Activated CD8-positive, alpha-beta memory T cell treated with anti-CD3 and anti-CD28 coated beads, Interleukin-2, amount 10 ng/mL, durations not matched to agents 7 days and 5 days (primary cell): ENCODE measurements around the gene VPS4A. TPM values are rescaled to one million over a fixed set of nuclear protein-coding genes. Genes with fewer than 3 reads are reported as not detected.
A peak's percentile ranks its signal among the peaks of the same experiment; 100 is the strongest.

Source experiments
- ATAC-seq: fragments of 150-1000 bp; cut with Tn5 transposase; one replicate; pipeline ENCODE4 v1.10.0; 2021; ENCODE audit warnings: moderate library complexity
- CTCF ChIA-PET: fragments of 350-600 bp; sonication (Branson Sonifier 250); formaldehyde crosslinking; loops from one replicate; lab custom pipeline; 2021; ENCODE audit warnings: antibody characterized with exemption; lab: Charles Lee
- DNase-seq: peaks from one replicate; pipeline ENCODE4 v3.0.0-alpha.2; 2020
- H3K27ac Mint-ChIP-seq: one replicate; pipeline ENCODE4 v1.8.0; 2021; ENCODE audit warnings: mild to moderate bottlenecking, mixed read lengths
- H3K27me3 Mint-ChIP-seq: one replicate; pipeline ENCODE4 v1.8.0; 2021; ENCODE audit warnings: mixed read lengths
- H3K36me3 Mint-ChIP-seq: one replicate; pipeline ENCODE4 v1.8.0; 2021; ENCODE audit warnings: mild to moderate bottlenecking, mixed read lengths
- H3K4me1 Mint-ChIP-seq: one replicate; pipeline ENCODE4 v1.8.0; 2021; ENCODE audit warnings: mixed read lengths
- H3K4me3 Mint-ChIP-seq: one replicate; pipeline ENCODE4 v1.8.0; 2021; ENCODE audit warnings: mild to moderate bottlenecking, moderate library complexity, mixed read lengths
- H3K9me3 Mint-ChIP-seq: one replicate; pipeline ENCODE4 v1.8.0; 2022; ENCODE audit warnings: low read depth, mixed read lengths
- total RNA-seq, 2 experiments: library from RNA; stranded (reverse); gene quantifications; one replicate each; pipeline ENCODE4 v1.2.3, GENCODE V29; 2021

Gene VPS4A
- 10 to 100 TPM; 31.5 to 38.9 TPM for total RNA-seq

DNA sequence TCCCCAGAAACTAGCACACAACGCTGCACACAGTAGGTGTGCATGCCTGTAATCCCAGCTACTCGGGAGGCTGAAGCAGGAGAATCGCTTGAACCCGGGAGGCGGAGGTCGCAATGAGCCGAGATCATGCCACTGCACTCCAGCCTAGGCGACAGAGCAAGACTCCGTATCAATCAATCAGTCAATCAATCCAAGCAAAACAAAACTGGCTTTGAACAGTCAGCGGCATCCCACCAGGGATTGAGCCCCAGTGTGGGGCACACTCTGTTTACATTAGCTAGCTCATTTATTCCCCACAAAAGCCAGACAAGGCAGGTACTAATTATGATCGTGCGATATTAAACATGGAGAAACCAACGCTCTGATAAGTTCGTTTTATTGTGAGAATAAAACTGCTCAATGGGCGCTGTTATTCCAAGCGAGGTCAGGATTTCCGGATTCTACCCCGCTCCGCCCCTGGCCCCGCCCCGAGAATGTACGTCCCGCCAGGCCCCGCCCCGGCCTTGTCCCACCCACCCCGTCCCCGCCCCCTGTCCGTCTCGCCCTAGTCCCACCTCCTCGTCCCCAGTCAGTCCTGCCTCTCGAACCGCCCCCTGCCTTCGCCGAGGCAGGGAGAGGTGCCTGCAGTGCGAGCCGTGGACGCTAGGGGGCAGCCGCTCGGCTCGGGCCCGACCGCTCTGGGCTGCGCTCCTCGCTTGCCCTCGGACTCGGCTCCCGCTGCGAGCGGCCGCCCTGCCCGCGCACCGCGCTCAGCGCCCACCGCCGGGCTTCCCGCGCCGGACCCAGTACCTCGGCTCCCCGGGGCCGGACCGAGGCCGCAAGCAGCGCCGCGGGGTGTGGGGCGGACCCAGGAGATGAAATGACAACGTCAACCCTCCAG, at the start of gene VPS4A:
Gene VPS4A, plus strand, starts transcription at position 698 of the 880 bp plus-strand sequence. Its CDS starts 162 bp downstream, at position 860.
- Mint-ChIP-seq H3K9me3 (no peaks in the 10 kb centered on the region), H3K27me3 (no peaks in the 10 kb centered on the region), H3K4me3 (peak within 1 kb of the TSS; percentile 95), H3K36me3 (peaks cover 19% of the 10 kb centered on the region), H3K4me1 (peaks cover 22% of the 10 kb centered on the region), H3K27ac (peak within 1 kb of the TSS; percentile 92)
- CTCF ChIA-PET: interaction anchor here (1.0 to 3.6 kb wide), 6 partner anchors 10 to 178 kb away, joined by 3 to 17 read pairs (median 5); partner anchors contain the start of genes COG8 and PDF
- ATAC-seq (peak; percentile 95), DNase-seq (peak; percentile 97)

DNA sequence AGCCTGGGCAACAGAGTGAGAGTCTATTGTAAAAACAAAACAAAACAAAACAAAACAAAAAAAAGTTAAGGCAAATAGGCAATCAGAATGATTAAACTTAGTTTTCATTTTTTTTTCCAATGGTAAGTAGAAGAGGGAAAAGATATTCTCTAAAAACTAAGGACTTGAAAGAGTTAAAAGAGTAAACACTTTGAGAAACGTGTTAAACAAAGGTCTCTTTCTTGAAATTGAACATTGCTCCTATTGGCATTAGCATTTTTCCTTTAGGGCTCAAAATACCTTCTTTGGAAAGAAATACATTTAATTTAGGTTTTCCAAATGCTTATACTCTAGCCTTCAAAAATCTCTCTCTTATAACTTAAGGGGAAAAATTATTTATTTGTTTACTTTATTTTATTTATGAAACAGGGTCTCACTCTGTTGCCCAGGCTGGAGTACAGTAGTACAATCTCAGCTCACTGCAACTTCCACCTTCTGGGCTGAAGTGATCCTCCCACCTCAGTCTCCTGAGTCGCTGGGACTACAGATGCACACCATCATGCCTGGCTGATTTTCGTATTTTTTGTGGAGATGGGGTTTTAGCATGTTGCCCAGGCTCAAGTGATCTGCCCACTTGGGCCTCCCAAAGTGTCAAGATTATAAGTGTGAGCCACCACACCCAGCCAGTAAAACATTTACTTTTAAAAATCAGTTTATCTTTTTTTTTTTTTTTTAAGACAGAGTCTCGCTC, 44.7 kb upstream of the VPS4A start:
- H3K36me3 Mint-ChIP-seq: peaks cover 14% of the 10 kb centered on the region
- no peaks in the 10 kb centered on the region for H3K27me3 Mint-ChIP-seq
- no peak overlapping the region for H3K27ac Mint-ChIP-seq
- H3K9me3 Mint-ChIP-seq: no peaks in the 10 kb centered on the region
- DNase-seq: no peak
- no peak overlapping the region for H3K4me3 Mint-ChIP-seq
- CTCF ChIA-PET: interaction anchor here (1.0 kb wide), 1 partner anchor 10 kb away, joined by 3 read pairs; no protein-coding TSS in a partner anchor
- no peak for ATAC-seq
- H3K4me1 Mint-ChIP-seq: peaks cover 3% of the 10 kb centered on the region

DNA sequence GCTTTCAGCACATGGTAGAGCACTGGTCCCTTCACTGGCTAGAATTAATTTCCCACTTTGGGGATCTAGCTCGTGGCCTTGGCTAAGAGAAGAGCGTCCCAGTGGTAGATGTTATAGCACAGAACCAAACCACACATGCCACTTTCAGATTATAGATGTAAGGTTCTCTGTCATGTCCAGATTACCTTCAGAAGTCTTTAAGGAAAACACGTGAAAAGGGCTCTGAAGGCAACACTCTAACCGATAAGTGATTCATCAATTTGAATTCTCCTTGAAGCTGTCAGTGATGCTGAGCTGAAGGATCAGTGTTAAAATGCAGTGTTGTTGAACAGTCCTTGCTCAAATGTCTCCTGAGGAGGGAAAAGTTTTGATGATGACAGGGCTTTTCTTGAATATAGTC, 43.5 kb upstream of the VPS4A start:
- no peak overlapping the region for H3K4me3 Mint-ChIP-seq
- no peaks in the 10 kb centered on the region for H3K27me3 Mint-ChIP-seq
- DNase-seq (no peak), ATAC-seq (no peak)
- CTCF ChIA-PET: interaction anchor here (1.0 kb wide), 1 partner anchor 9 kb away, joined by 3 read pairs; no protein-coding TSS in a partner anchor
- H3K9me3 Mint-ChIP-seq: no peaks in the 10 kb centered on the region
- H3K36me3 Mint-ChIP-seq: peaks cover 14% of the 10 kb centered on the region
- peaks cover 3% of the 10 kb centered on the region for H3K4me1 Mint-ChIP-seq
- H3K27ac Mint-ChIP-seq: no peak overlapping the region

DNA sequence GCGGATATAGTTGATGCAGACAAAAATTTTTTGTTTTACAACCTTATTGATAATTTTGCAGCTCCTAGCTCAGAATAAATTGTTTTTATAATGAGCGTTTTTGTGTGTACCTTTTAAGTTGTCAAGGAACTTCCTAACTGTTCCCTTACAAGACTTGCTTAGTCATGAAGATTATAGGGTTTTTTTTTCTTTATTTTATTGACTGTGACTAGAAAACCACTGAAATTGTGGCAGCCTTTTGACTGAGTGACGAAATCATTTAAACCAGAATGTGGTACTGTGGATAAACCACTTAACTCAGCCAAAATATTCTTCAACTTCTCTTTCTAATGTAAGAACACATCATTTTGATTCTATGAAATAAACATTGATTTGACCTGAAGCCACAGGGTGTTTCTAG, 40.8 kb upstream of the VPS4A start:
- CTCF ChIA-PET: interaction anchor here (0.5 kb wide), 1 partner anchor 123 kb away, joined by 3 read pairs; no protein-coding TSS in a partner anchor
- ATAC-seq (no peak), DNase-seq (no peak)
- peaks cover 3% of the 10 kb centered on the region for H3K4me1 Mint-ChIP-seq
- H3K9me3 Mint-ChIP-seq: no peaks in the 10 kb centered on the region
- no peak overlapping the region for H3K4me3 Mint-ChIP-seq
- H3K27me3 Mint-ChIP-seq: no peaks in the 10 kb centered on the region
- peaks cover 7% of the 10 kb centered on the region for H3K36me3 Mint-ChIP-seq
- no peak overlapping the region for H3K27ac Mint-ChIP-seq

DNA sequence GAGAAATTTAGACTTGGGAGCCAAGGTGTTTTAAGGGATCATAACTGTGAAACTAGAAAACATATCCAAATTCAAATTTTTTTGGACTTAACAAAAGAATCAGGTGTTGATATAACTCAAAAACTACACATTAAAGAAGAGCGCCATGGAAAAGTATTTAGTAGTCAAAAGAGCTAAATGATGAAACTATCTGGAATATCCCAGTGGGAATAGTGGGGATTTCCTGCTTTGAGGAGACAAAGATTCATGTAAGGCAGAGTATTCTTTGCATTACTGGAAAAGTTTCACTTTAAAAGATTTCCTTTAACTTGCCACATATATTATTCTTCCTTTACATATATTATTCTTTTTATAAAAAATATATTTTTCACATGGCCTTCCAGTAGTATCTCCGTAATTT, 40.3 kb upstream of the VPS4A start:
- no peak for ATAC-seq
- no peaks in the 10 kb centered on the region for H3K27me3 Mint-ChIP-seq
- no peak for DNase-seq
- H3K9me3 Mint-ChIP-seq: no peaks in the 10 kb centered on the region
- no peak overlapping the region for H3K4me3 Mint-ChIP-seq
- H3K36me3 Mint-ChIP-seq: peaks cover 7% of the 10 kb centered on the region
- H3K4me1 Mint-ChIP-seq: peaks cover 3% of the 10 kb centered on the region
- CTCF ChIA-PET: interaction anchor here (1.3 kb wide), 1 partner anchor 11 kb away, joined by 3 read pairs; no protein-coding TSS in a partner anchor
- H3K27ac Mint-ChIP-seq: no peak overlapping the region

DNA sequence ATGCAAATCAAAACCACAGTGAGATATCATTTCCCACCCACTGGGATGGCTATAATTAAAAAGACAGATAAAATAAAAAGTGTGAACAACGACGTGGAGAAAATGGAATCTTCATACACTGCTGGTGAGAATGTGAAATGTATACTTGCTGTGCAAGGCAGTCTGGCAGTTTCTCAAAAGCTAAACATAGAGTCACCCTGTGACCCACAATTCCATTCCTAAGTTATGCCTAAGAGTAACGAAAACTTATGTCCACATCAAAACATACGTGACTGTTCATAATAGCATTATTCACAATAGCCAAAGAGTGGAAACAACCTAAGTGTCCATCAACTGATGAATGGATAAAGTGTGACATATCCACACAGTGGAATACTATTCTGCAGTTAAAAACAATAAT, 38.1 kb upstream of the VPS4A start:
- Mint-ChIP-seq H3K27me3 (no peaks in the 10 kb centered on the region), H3K4me3 (no peak overlapping the region), H3K4me1 (peaks cover 3% of the 10 kb centered on the region), H3K9me3 (no peaks in the 10 kb centered on the region), H3K27ac (no peak overlapping the region), H3K36me3 (peaks cover 7% of the 10 kb centered on the region)
- DNase-seq (no peak), ATAC-seq (no peak)
- CTCF ChIA-PET: no interaction called here

DNA sequence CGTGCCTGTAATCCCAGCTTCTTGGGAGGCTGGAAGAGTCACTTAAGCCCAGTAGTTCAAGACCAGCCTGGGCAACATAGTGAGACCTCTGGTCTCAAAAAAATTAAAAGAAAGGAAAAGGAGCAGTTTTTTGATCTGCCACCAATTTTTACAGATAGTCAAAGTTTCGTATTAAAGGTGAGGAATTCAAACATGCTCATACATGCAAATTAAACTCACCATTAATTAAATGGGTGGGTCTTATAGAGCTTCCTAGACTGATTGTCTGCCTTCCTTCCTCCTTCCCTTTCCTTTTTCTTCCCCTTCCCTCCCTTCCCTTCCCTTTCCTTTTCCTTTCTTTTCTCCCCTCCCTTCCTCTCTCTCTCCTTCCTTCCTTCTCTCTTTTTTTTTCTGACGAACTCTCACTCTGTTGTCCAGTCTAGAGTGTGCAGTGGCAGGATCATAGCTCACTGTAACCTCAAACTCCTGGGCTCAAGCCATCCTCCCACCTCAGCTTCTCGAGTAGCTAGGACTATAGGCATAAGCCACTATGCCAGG, 36.4 kb upstream of the VPS4A start:
- peaks cover 3% of the 10 kb centered on the region for H3K4me1 Mint-ChIP-seq
- ATAC-seq: no peak
- no peak for DNase-seq
- no peak overlapping the region for H3K27ac Mint-ChIP-seq
- CTCF ChIA-PET: interaction anchor here (0.6 kb wide), 1 partner anchor 120 kb away, joined by 3 read pairs; no protein-coding TSS in a partner anchor
- H3K9me3 Mint-ChIP-seq: no peaks in the 10 kb centered on the region
- no peaks in the 10 kb centered on the region for H3K27me3 Mint-ChIP-seq
- H3K36me3 Mint-ChIP-seq: peaks cover 7% of the 10 kb centered on the region
- H3K4me3 Mint-ChIP-seq: no peak overlapping the region

DNA sequence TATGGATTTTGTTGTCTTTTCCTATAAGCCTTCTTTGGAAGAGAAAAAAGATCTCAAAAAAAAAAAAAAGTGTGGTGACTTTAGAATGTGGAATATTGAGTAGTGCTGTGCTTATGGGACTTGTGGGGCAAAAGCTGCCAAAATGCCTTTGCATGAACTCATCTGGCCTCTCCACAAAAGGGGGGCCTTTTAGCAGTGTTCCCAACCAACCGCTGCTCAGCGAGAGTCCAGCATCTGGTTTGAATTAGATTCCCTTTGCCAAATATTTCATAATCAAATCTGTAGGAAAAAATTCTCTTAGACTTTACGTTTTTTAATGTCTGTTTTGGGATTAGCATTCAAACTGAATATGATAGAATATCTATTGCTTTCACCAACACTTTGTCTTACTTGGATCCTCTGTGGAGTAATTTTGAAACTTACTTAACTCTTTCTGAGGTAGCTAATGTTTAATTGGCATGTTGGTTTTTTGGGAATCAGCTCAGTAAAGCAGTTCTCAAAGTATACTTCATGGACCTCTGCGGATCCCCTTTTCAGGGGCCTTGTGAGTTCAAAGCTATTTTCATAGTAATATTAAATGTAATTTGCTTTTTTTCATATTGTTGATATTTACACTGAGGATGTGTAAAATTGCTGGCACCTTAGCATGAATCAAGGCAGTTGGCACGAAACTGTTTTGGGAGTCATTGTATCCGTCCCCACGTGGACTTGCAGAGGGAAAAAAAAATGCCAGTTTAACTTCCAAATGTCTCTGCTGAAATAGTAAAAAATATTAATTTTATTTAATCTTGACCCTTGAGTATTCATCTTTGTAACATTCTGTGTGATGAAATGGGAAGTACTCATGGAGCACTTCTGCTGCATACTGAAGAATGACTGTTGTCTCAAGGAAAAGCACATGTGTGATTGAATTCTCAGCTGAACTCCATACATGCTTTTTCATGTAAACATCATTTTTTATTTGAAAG, 34.7 kb upstream of the VPS4A start:
- no peaks in the 10 kb centered on the region for H3K9me3 Mint-ChIP-seq
- DNase-seq (no peak), ATAC-seq (no peak)
- H3K36me3 Mint-ChIP-seq: peaks cover 2% of the 10 kb centered on the region
- no peak overlapping the region for H3K27ac Mint-ChIP-seq
- no peak overlapping the region for H3K4me3 Mint-ChIP-seq
- H3K4me1 Mint-ChIP-seq: no peaks in the 10 kb centered on the region
- CTCF ChIA-PET: interaction anchor here (0.6 to 2.8 kb wide), 4 partner anchors 9 to 126 kb away, joined by 3 to 9 read pairs (median 4); no protein-coding TSS in a partner anchor
- no peaks in the 10 kb centered on the region for H3K27me3 Mint-ChIP-seq

DNA sequence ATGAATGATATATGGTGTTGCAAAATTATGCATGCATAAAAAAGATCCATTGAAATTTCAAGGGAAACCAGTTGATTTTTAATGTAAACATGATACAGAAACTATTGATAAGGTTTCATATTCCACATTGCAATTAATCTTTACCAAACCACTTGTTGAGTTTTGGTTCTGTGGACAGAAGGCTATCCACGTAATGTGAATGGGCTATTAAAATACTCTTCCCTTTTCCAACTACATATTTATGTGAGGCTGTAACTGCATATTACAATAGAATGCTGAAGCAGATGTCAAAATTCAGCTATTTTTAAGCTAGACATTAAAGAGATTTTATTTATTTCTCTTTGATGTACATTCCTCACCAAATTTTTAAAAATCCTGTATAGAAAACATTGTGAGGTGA, 33.7 kb upstream of the VPS4A start:
- H3K4me3 Mint-ChIP-seq: no peak overlapping the region
- no peaks in the 10 kb centered on the region for H3K4me1 Mint-ChIP-seq
- no peaks in the 10 kb centered on the region for H3K36me3 Mint-ChIP-seq
- no peaks in the 10 kb centered on the region for H3K27me3 Mint-ChIP-seq
- ATAC-seq (no peak), DNase-seq (no peak)
- H3K27ac Mint-ChIP-seq: no peak overlapping the region
- H3K9me3 Mint-ChIP-seq: no peaks in the 10 kb centered on the region
- CTCF ChIA-PET: interaction anchor here (0.6 to 2.8 kb wide), 3 partner anchors 8 to 126 kb away, joined by 3 to 9 read pairs (median 3); no protein-coding TSS in a partner anchor

DNA sequence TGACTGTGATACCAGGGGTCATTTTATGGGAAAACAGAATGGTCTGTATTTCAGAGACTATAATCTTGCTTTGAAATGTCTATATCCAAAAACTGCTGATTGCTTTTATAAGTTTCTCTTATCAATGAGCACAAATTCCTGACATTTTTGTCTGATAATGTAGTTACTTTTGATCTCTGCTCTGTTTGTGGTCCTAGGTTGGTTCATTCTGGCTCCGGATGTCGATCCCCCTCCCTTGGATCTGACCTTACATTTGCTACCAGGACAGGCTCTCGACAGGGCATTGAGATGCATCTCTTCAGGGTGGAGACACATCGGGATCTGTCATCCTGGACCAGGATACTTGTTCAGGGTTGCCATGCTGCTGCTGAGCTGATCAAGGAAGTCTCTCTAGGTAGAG, 27.3 kb upstream of the VPS4A start:
- no peak overlapping the region for H3K4me3 Mint-ChIP-seq
- CTCF ChIA-PET: interaction anchor here (8.0 kb wide), 1 partner anchor 135 kb away, joined by 93 read pairs; no protein-coding TSS in a partner anchor
- no peaks in the 10 kb centered on the region for H3K36me3 Mint-ChIP-seq
- no peak for DNase-seq
- no peak overlapping the region for H3K27ac Mint-ChIP-seq
- no peak for ATAC-seq
- H3K27me3 Mint-ChIP-seq: no peaks in the 10 kb centered on the region
- peaks cover 2% of the 10 kb centered on the region for H3K4me1 Mint-ChIP-seq
- H3K9me3 Mint-ChIP-seq: no peaks in the 10 kb centered on the region

DNA sequence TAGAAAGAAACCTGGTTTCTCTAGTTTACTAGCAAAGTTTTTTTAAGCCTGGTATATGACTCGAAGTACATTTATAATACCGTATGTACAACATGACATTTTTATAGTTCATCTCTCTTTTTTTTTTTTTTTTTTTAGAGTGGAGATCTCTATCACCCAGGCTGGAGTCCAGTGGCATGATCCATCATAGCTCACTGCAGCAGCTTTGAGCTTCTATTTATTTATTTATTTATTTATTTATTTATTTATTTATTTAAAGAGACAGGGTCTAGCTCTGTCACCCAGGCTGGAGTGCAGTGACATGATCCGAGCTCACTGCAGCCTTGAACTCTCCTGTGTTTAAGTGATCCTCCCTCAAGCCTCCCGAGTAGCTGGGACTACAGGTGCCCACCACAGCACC, 25.9 kb upstream of the VPS4A start:
- CTCF ChIA-PET: interaction anchor here (0.6 to 8.0 kb wide), 16 partner anchors 9 to 694 kb away, joined by 3 to 93 read pairs (median 4); no protein-coding TSS in a partner anchor
- Mint-ChIP-seq H3K9me3 (no peaks in the 10 kb centered on the region), H3K27me3 (no peaks in the 10 kb centered on the region), H3K4me1 (peaks cover 2% of the 10 kb centered on the region), H3K36me3 (no peaks in the 10 kb centered on the region), H3K27ac (no peak overlapping the region), H3K4me3 (no peak overlapping the region)
- DNase-seq (no peak), ATAC-seq (no peak)
